ENCODE measurements around the gene C2CD3.

Gene C2CD3

GRCh38 chr11:74018331-74019005, 152.3 kb downstream of the C2CD3 start:
- DNase-seq = no peak

GRCh38 chr11:74017631-74018030, 153.2 kb downstream of the C2CD3 start:
- DNase-seq = no peak

GRCh38 chr11:74015919-74016684, 154.7 kb downstream of the C2CD3 start:
- no peak for DNase-seq

- DNase-seq = no peak
These were observed 155.9 kb downstream of the C2CD3 start for GRCh38 chr11:74014880-74015279.

- DNase-seq = no peak
These were observed 157.7 kb downstream of the C2CD3 start for GRCh38 chr11:74013141-74013540.

- no peak for DNase-seq
These were observed 158.6 kb downstream of the C2CD3 start for GRCh38 chr11:74012074-74012809.

- no peak for DNase-seq
These were observed 159.3 kb downstream of the C2CD3 start for GRCh38 chr11:74011360-74012073.

GRCh38 chr11:74010306-74011300, 160.2 kb downstream of the C2CD3 start:
- no peak for DNase-seq

- DNase-seq = no peak
These were observed 161.0 kb downstream of the C2CD3 start for GRCh38 chr11:74009675-74010305.

GRCh38 chr11:74009230-74009547, 161.6 kb downstream of the C2CD3 start:
- DNase-seq = no peak

- no peak for DNase-seq
These were observed 162.2 kb downstream of the C2CD3 start, which contains the start of gene UCP3 for GRCh38 chr11:74008373-74009229. Gene UCP3 (minus strand): TSS chr11:74009085. CDS start chr11:74007042, 2,043 bp downstream.

- no peak for DNase-seq
These were observed 163.0 kb downstream of the C2CD3 start for GRCh38 chr11:74007691-74008372.

GRCh38 chr11:74006743-74007304, 164.0 kb downstream of the C2CD3 start:
- no peak for DNase-seq

- no peak for DNase-seq
These were observed 164.9 kb downstream of the C2CD3 start for GRCh38 chr11:74005721-74006517.

- no peak for DNase-seq
These were observed 165.8 kb downstream of the C2CD3 start for GRCh38 chr11:74004759-74005615.

GRCh38 chr11:74004046-74004695, 166.6 kb downstream of the C2CD3 start:
- DNase-seq = no peak

GRCh38 chr11:74002832-74003231, 168.0 kb downstream of the C2CD3 start:
- no peak for DNase-seq
